Neural cell (in vitro differentiated cells): Measurements from ENCODE around the gene MRM1.

Experiments
- CTCF ChIP-seq: fragments of 450-650 bp; IDR thresholded peaks from 2 replicates; pipeline ENCODE4 v1.5.1; 2014; ENCODE audit warnings: antibody characterized with exemption, mild to moderate bottlenecking, moderate library complexity; ENCODE audit not compliant: poor library complexity, severe bottlenecking
- EP300 ChIP-seq: fragments of 450-650 bp; conservative IDR thresholded peaks from 2 replicates; pipeline ENCODE4 v1.6.1; 2014; ENCODE audit warnings: antibody characterized with exemption, mild to moderate bottlenecking, moderate library complexity; ENCODE audit not compliant: poor library complexity, severe bottlenecking
- EZH2 ChIP-seq: fragments of 200-600, 300-800 bp; shearing (Covaris generic), sonication (generic); IDR thresholded peaks from 2 replicates; pipeline ENCODE4 v1.6.1; 2014; ENCODE audit warnings: antibody characterized with exemption, low read length, borderline replicate concordance, mild to moderate bottlenecking; ENCODE audit not compliant: insufficient read depth, poor library complexity, severe bottlenecking
- MXI1 ChIP-seq: fragments of 450-650 bp; conservative IDR thresholded peaks from 2 replicates; pipeline ENCODE4 v1.6.1; 2014; ENCODE audit warnings: antibody characterized with exemption, mild to moderate bottlenecking; ENCODE audit not compliant: poor library complexity, severe bottlenecking
- POLR2AphosphoS5 ChIP-seq: IDR thresholded peaks from 2 replicates; pipeline ENCODE4 v1.6.1; 2012
- RAD21 ChIP-seq: fragments of 450-650 bp; conservative IDR thresholded peaks from 2 replicates; pipeline ENCODE4 v1.6.1; 2014; ENCODE audit warnings: antibody characterized with exemption, mild to moderate bottlenecking, moderate library complexity
- REST ChIP-seq: IDR thresholded peaks from 2 replicates; pipeline ENCODE4 v1.6.1; 2012; ENCODE audit warnings: borderline replicate concordance
- SMC3 ChIP-seq: fragments of 450-650 bp; conservative IDR thresholded peaks from 2 replicates; pipeline ENCODE4 v1.6.1; 2014; ENCODE audit warnings: antibody characterized with exemption, mild to moderate bottlenecking, moderate library complexity; ENCODE audit not compliant: poor library complexity
- TAF1 ChIP-seq: IDR thresholded peaks from 2 replicates; pipeline ENCODE4 v1.6.1; 2012; ENCODE audit warnings: low read depth

GRCh38 chr17:36657390-36657762, 56.0 kb downstream of the MRM1 start:
- TF ChIP-seq CTCF (no peak), REST (no peak), TAF1 (no peak), POLR2AphosphoS5 (no peak), EP300 (no peak), RAD21 (no peak), MXI1 (no peak), EZH2 (no peak), SMC3 (no peak)
